Stomach smooth muscle (tissue), 2 donors: Measurements from ENCODE around the gene SLC25A33.
"Not testable (repeated sequence)": the region's sequence is repeated elsewhere in the genome, so short reads cannot be mapped to it uniquely, and the experiment has no call there.

Source experiments
- H3K27ac ChIP-seq: one replicate; pipeline ENCODE4 v1.7.0; 2013; ENCODE audit warnings: mild to moderate bottlenecking, low read length, inconsistent platforms
- H3K27me3 ChIP-seq, 2 donors: one replicate each; pipeline ENCODE4 v1.7.0; 2013; ENCODE audit warnings: low read length in 2 of 2; ENCODE audit not compliant: insufficient read depth in 2 of 2, control insufficient read depth in 1 of 2
- H3K36me3 ChIP-seq, 2 donors: one replicate each; pipeline ENCODE4 v1.7.0; 2013; ENCODE audit warnings: low read length in 2 of 2; ENCODE audit not compliant: control insufficient read depth in 2 of 2, insufficient read depth in 2 of 2
- H3K4me1 ChIP-seq: one replicate; pipeline ENCODE4 v1.7.0; 2013; ENCODE audit warnings: low read length; ENCODE audit not compliant: control insufficient read depth, insufficient read depth
- H3K4me3 ChIP-seq, 2 donors: one replicate each; pipeline ENCODE4 v1.7.0; 2013; ENCODE audit warnings: low read length in 2 of 2
- H3K9ac ChIP-seq, 2 donors: one replicate each; pipeline ENCODE4 v1.7.0; 2013; ENCODE audit warnings: low read length in 2 of 2, mild to moderate bottlenecking in 1 of 2
- H3K9me3 ChIP-seq, 2 donors: one replicate each; pipeline ENCODE4 v1.7.0; 2013; ENCODE audit warnings: low read length in 2 of 2; ENCODE audit not compliant: control insufficient read depth in 2 of 2
- donor health status: healthy.
- donor health status: Pancreatic carcinoma.

The SLC25A33 gene

GRCh38 chr1:9612162-9612845, 73.0 kb downstream of the SLC25A33 start:
- H3K36me3 ChIP-seq, result peaks cover 10 to 18% of the 10 kb centered on the region in 2 donors
- no peaks in the 10 kb centered on the region for H3K27me3 ChIP-seq
- H3K4me1 ChIP-seq, result no peaks in the 10 kb centered on the region
- H3K9me3 ChIP-seq, result no peaks in the 10 kb centered on the region
- no peak overlapping the region for H3K27ac ChIP-seq
- H3K9ac ChIP-seq, result no peak overlapping the region
- H3K4me3 ChIP-seq, result no peak overlapping the region

GRCh38 chr1:9612871-9613624, 73.8 kb downstream of the SLC25A33 start:
- H3K27ac ChIP-seq, result no peak overlapping the region
- H3K27me3 ChIP-seq, result peaks cover 0 to 3% of the 10 kb centered on the region in 2 donors
- no peaks in the 10 kb centered on the region for H3K4me1 ChIP-seq
- peaks cover 10 to 16% of the 10 kb centered on the region in 2 donors for H3K36me3 ChIP-seq
- H3K4me3 ChIP-seq, result no peak overlapping the region
- H3K9ac ChIP-seq, result no peak overlapping the region
- no peaks in the 10 kb centered on the region for H3K9me3 ChIP-seq

- peaks cover 2 to 3% of the 10 kb centered on the region in 2 donors for H3K27me3 ChIP-seq
- H3K27ac ChIP-seq, result no peak overlapping the region
- peaks cover 10 to 16% of the 10 kb centered on the region in 2 donors for H3K36me3 ChIP-seq
- H3K4me3 ChIP-seq, result no peak overlapping the region
- no peaks in the 10 kb centered on the region for H3K4me1 ChIP-seq
- H3K9ac ChIP-seq, result no peak overlapping the region
- H3K9me3 ChIP-seq, result no peaks in the 10 kb centered on the region
Measured at GRCh38 chr1:9613625-9614299, 74.5 kb downstream of the SLC25A33 start.

- H3K27ac ChIP-seq, result no peak overlapping the region
Measured at GRCh38 chr1:9615316-9616063, 76.2 kb downstream of the SLC25A33 start.

GRCh38 chr1:9618909-9619679, 79.8 kb downstream of the SLC25A33 start:
- peaks cover 5 to 8% of the 10 kb centered on the region in 2 donors for H3K27me3 ChIP-seq
- no peaks in the 10 kb centered on the region for H3K4me1 ChIP-seq
- no peaks in the 10 kb centered on the region for H3K36me3 ChIP-seq
- H3K4me3 ChIP-seq, result no peak overlapping the region
- no peaks in the 10 kb centered on the region for H3K9me3 ChIP-seq
- H3K27ac ChIP-seq, result no peak overlapping the region
- H3K9ac ChIP-seq, result no peak overlapping the region

More at GRCh38 chr1:9615316-9616063, 76.2 kb downstream of the SLC25A33 start:
- H3K36me3 ChIP-seq, result peaks cover 0 to 6% of the 10 kb centered on the region in 2 donors
- no peak overlapping the region for H3K4me3 ChIP-seq
- no peak overlapping the region for H3K9ac ChIP-seq
- H3K4me1 ChIP-seq, result no peaks in the 10 kb centered on the region
- peaks cover 5 to 8% of the 10 kb centered on the region in 2 donors for H3K27me3 ChIP-seq
- no peaks in the 10 kb centered on the region for H3K9me3 ChIP-seq

GRCh38 chr1:9621032-9621431, 81.8 kb downstream of the SLC25A33 start:
- H3K36me3 ChIP-seq, result no peaks in the 10 kb centered on the region
- no peak overlapping the region for H3K4me3 ChIP-seq
- H3K4me1 ChIP-seq, result no peaks in the 10 kb centered on the region
- H3K9ac ChIP-seq, result no peak overlapping the region
- no peak overlapping the region for H3K27ac ChIP-seq
- no peaks in the 10 kb centered on the region for H3K9me3 ChIP-seq
- peaks cover 8 to 15% of the 10 kb centered on the region in 2 donors for H3K27me3 ChIP-seq

GRCh38 chr1:9624081-9624480, 84.8 kb downstream of the SLC25A33 start:
- H3K27ac ChIP-seq, result no peak overlapping the region
- no peak overlapping the region for H3K4me3 ChIP-seq

GRCh38 chr1:9625030-9625429, 85.8 kb downstream of the SLC25A33 start:
- H3K36me3 ChIP-seq, H3K9ac ChIP-seq, H3K27ac ChIP-seq, H3K4me1 ChIP-seq, H3K4me3 ChIP-seq, H3K9me3 ChIP-seq, H3K27me3 ChIP-seq: not testable (repeated sequence)

More at GRCh38 chr1:9624081-9624480, 84.8 kb downstream of the SLC25A33 start:
- Histone ChIP-seq H3K27me3 (peaks cover 3 to 10% of the 10 kb centered on the region in 2 donors), H3K9ac (no peak overlapping the region), H3K9me3 (no peaks in the 10 kb centered on the region), H3K36me3 (no peaks in the 10 kb centered on the region), H3K4me1 (peaks cover 4% of the 10 kb centered on the region)

GRCh38 chr1:9626201-9626608, 86.9 kb downstream of the SLC25A33 start:
- Histone ChIP-seq H3K9ac (no peak overlapping the region), H3K4me3 (no peak overlapping the region), H3K9me3 (no peaks in the 10 kb centered on the region), H3K36me3 (no peaks in the 10 kb centered on the region), H3K27ac (no peak overlapping the region), H3K27me3 (peaks cover 3 to 8% of the 10 kb centered on the region in 2 donors), H3K4me1 (peaks cover 4% of the 10 kb centered on the region)
